ENCODE measurements around the gene KCNQ5.

The KCNQ5 gene

GRCh38 chr6:73062130-73062529 is 440.3 kb downstream of the KCNQ5 start:
- no peak overlapping the region for H3K27ac ChIP-seq (ENCODE audit: low read depth, low read length)
- H3K4me3 ChIP-seq (ENCODE audit: low read depth, low read length): no peak overlapping the region
- no peak overlapping the region for H3K9ac ChIP-seq (ENCODE audit: low read length)
- no peak overlapping the region for H2BK12ac ChIP-seq (ENCODE audit: low read length)
- no peaks in the 10 kb centered on the region for H3K79me1 ChIP-seq (ENCODE audit: low read length)
- no peak for DNase-seq
- H3K23ac ChIP-seq (ENCODE audit: low read length): no peak overlapping the region
- H2AK5ac ChIP-seq (ENCODE audit: low read length): no peak overlapping the region
- no peaks in the 10 kb centered on the region for H3K27me3 ChIP-seq (ENCODE audit: insufficient read depth, low read length)
- no peak overlapping the region for H4K91ac ChIP-seq (ENCODE audit: low read depth, low read length)
- WGBS (ENCODE audit: extremely low coverage, insufficient coverage, insufficient read length): no CpG with 5 or more reads among the region's 4 CpGs
- H3K4me2 ChIP-seq (ENCODE audit: low read length): no peak overlapping the region
- H2AFZ ChIP-seq (ENCODE audit: insufficient read depth, low read length, poor library complexity): no peak overlapping the region
- H3K4ac ChIP-seq (ENCODE audit: low read depth, low read length): no peak overlapping the region
- H3K79me2 ChIP-seq (ENCODE audit: control insufficient read depth, insufficient read depth, low read length, poor library complexity): no peaks in the 10 kb centered on the region
- no peak overlapping the region for H4K12ac ChIP-seq (ENCODE audit: low read depth, low read length)
- no peak overlapping the region for H4K8ac ChIP-seq (ENCODE audit: low read depth, low read length)
- no peak overlapping the region for H2BK5ac ChIP-seq (ENCODE audit: low read depth, low read length, poor library complexity)
- H3K4me1 ChIP-seq (ENCODE audit: control insufficient read depth in 1 of 2, insufficient read depth in 2 of 2, low read length in 2 of 2): no peaks in the 10 kb centered on the region
- no peaks in the 10 kb centered on the region for H3K9me3 ChIP-seq (ENCODE audit: insufficient read depth, low read depth, low read length)
- no peak overlapping the region for H3K14ac ChIP-seq (ENCODE audit: low read length)
- H3K18ac ChIP-seq (ENCODE audit: low read length): no peak overlapping the region
- H3K36me3 ChIP-seq (ENCODE audit: control insufficient read depth in 1 of 2, insufficient read depth in 2 of 2, low read length in 2 of 2): no peaks in the 10 kb centered on the region
- H2BK120ac ChIP-seq (ENCODE audit: insufficient read depth, low read length, poor library complexity): no peak overlapping the region

- no peaks in the 10 kb centered on the region for H3K9me3 ChIP-seq (ENCODE audit: insufficient read depth, low read depth, low read length)
- H4K91ac ChIP-seq (ENCODE audit: low read depth, low read length): no peak overlapping the region
- H2BK12ac ChIP-seq (ENCODE audit: low read length): no peak overlapping the region
- H3K79me1 ChIP-seq (ENCODE audit: low read length): no peaks in the 10 kb centered on the region
- H3K9ac ChIP-seq (ENCODE audit: low read length): no peak overlapping the region
- H3K14ac ChIP-seq (ENCODE audit: low read length): no peak overlapping the region
- DNase-seq: no peak
- no peaks in the 10 kb centered on the region for H3K79me2 ChIP-seq (ENCODE audit: control insufficient read depth, insufficient read depth, low read length, poor library complexity)
- no peak overlapping the region for H4K8ac ChIP-seq (ENCODE audit: low read depth, low read length)
- no peak overlapping the region for H3K4me2 ChIP-seq (ENCODE audit: low read length)
- no peak overlapping the region for H3K18ac ChIP-seq (ENCODE audit: low read length)
- H3K23ac ChIP-seq (ENCODE audit: low read length): no peak overlapping the region
- no peak overlapping the region for H3K4ac ChIP-seq (ENCODE audit: low read depth, low read length)
- H3K27me3 ChIP-seq (ENCODE audit: insufficient read depth, low read length): no peaks in the 10 kb centered on the region
- no peak overlapping the region for H3K4me3 ChIP-seq (ENCODE audit: low read depth, low read length)
- H4K12ac ChIP-seq (ENCODE audit: low read depth, low read length): no peak overlapping the region
- no peak overlapping the region for H2BK5ac ChIP-seq (ENCODE audit: low read depth, low read length, poor library complexity)
- no peak overlapping the region for H2BK120ac ChIP-seq (ENCODE audit: insufficient read depth, low read length, poor library complexity)
- no peaks in the 10 kb centered on the region for H3K36me3 ChIP-seq (ENCODE audit: control insufficient read depth in 1 of 2, insufficient read depth in 2 of 2, low read length in 2 of 2)
- H3K27ac ChIP-seq (ENCODE audit: low read depth, low read length): no peak overlapping the region
- no peak overlapping the region for H2AFZ ChIP-seq (ENCODE audit: insufficient read depth, low read length, poor library complexity)
- no CpG with 5 or more reads among the region's 2 CpGs for WGBS (ENCODE audit: extremely low coverage, insufficient coverage, insufficient read length)
- no peaks in the 10 kb centered on the region for H3K4me1 ChIP-seq (ENCODE audit: control insufficient read depth in 1 of 2, insufficient read depth in 2 of 2, low read length in 2 of 2)
- H2AK5ac ChIP-seq (ENCODE audit: low read length): no peak overlapping the region
Measured at GRCh38 chr6:73062837-73063236, 441.0 kb downstream of the KCNQ5 start.

- no peak overlapping the region for H4K8ac ChIP-seq (ENCODE audit: low read depth, low read length)
- H3K4me3 ChIP-seq (ENCODE audit: low read depth, low read length): no peak overlapping the region
- H3K23ac ChIP-seq (ENCODE audit: low read length): no peak overlapping the region
- no peak overlapping the region for H3K4ac ChIP-seq (ENCODE audit: low read depth, low read length)
- no peaks in the 10 kb centered on the region for H3K4me1 ChIP-seq (ENCODE audit: control insufficient read depth in 1 of 2, insufficient read depth in 2 of 2, low read length in 2 of 2)
- no peak overlapping the region for H2BK120ac ChIP-seq (ENCODE audit: insufficient read depth, low read length, poor library complexity)
- H4K91ac ChIP-seq (ENCODE audit: low read depth, low read length): no peak overlapping the region
- no peak overlapping the region for H3K14ac ChIP-seq (ENCODE audit: low read length)
- no peaks in the 10 kb centered on the region for H3K36me3 ChIP-seq (ENCODE audit: control insufficient read depth in 1 of 2, insufficient read depth in 2 of 2, low read length in 2 of 2)
- no peaks in the 10 kb centered on the region for H3K9me3 ChIP-seq (ENCODE audit: insufficient read depth, low read depth, low read length)
- no peak for DNase-seq
- no peak overlapping the region for H2AK5ac ChIP-seq (ENCODE audit: low read length)
- H3K27ac ChIP-seq (ENCODE audit: low read depth, low read length): no peak overlapping the region
- no peak overlapping the region for H3K4me2 ChIP-seq (ENCODE audit: low read length)
- no peak overlapping the region for H3K9ac ChIP-seq (ENCODE audit: low read length)
- H2BK5ac ChIP-seq (ENCODE audit: low read depth, low read length, poor library complexity): no peak overlapping the region
- H3K27me3 ChIP-seq (ENCODE audit: insufficient read depth, low read length): no peaks in the 10 kb centered on the region
- H2AFZ ChIP-seq (ENCODE audit: insufficient read depth, low read length, poor library complexity): no peak overlapping the region
- no peak overlapping the region for H2BK12ac ChIP-seq (ENCODE audit: low read length)
- no peaks in the 10 kb centered on the region for H3K79me1 ChIP-seq (ENCODE audit: low read length)
- WGBS (ENCODE audit: extremely low coverage, insufficient coverage, insufficient read length): no CpG with 5 or more reads among the region's 1 CpG
- no peaks in the 10 kb centered on the region for H3K79me2 ChIP-seq (ENCODE audit: control insufficient read depth, insufficient read depth, low read length, poor library complexity)
- no peak overlapping the region for H3K18ac ChIP-seq (ENCODE audit: low read length)
- H4K12ac ChIP-seq (ENCODE audit: low read depth, low read length): no peak overlapping the region
Measured at GRCh38 chr6:73064266-73064665, 442.4 kb downstream of the KCNQ5 start.

- H3K23ac ChIP-seq (ENCODE audit: low read length): no peak overlapping the region
- no peak overlapping the region for H3K4ac ChIP-seq (ENCODE audit: low read depth, low read length)
- no peak overlapping the region for H2BK120ac ChIP-seq (ENCODE audit: insufficient read depth, low read length, poor library complexity)
- H3K79me2 ChIP-seq (ENCODE audit: control insufficient read depth, insufficient read depth, low read length, poor library complexity): no peaks in the 10 kb centered on the region
- no peak overlapping the region for H2BK12ac ChIP-seq (ENCODE audit: low read length)
- DNase-seq: no peak
- H2BK5ac ChIP-seq (ENCODE audit: low read depth, low read length, poor library complexity): no peak overlapping the region
- H3K27me3 ChIP-seq (ENCODE audit: insufficient read depth, low read length): no peaks in the 10 kb centered on the region
- H2AFZ ChIP-seq (ENCODE audit: insufficient read depth, low read length, poor library complexity): no peak overlapping the region
- H2AK5ac ChIP-seq (ENCODE audit: low read length): no peak overlapping the region
- no peak overlapping the region for H4K12ac ChIP-seq (ENCODE audit: low read depth, low read length)
- no peaks in the 10 kb centered on the region for H3K79me1 ChIP-seq (ENCODE audit: low read length)
- no peak overlapping the region for H4K8ac ChIP-seq (ENCODE audit: low read depth, low read length)
- H3K4me3 ChIP-seq (ENCODE audit: low read depth, low read length): no peak overlapping the region
- H4K91ac ChIP-seq (ENCODE audit: low read depth, low read length): no peak overlapping the region
- H3K9ac ChIP-seq (ENCODE audit: low read length): no peak overlapping the region
- peaks cover 0 to 1% of the 10 kb centered on the region in 2 experiments for H3K36me3 ChIP-seq (ENCODE audit: control insufficient read depth in 1 of 2, insufficient read depth in 2 of 2, low read length in 2 of 2)
- no peaks in the 10 kb centered on the region for H3K4me1 ChIP-seq (ENCODE audit: control insufficient read depth in 1 of 2, insufficient read depth in 2 of 2, low read length in 2 of 2)
- H3K27ac ChIP-seq (ENCODE audit: low read depth, low read length): no peak overlapping the region
- H3K18ac ChIP-seq (ENCODE audit: low read length): no peak overlapping the region
- H3K14ac ChIP-seq (ENCODE audit: low read length): no peak overlapping the region
- no peaks in the 10 kb centered on the region for H3K9me3 ChIP-seq (ENCODE audit: insufficient read depth, low read depth, low read length)
- WGBS (ENCODE audit: extremely low coverage, insufficient coverage, insufficient read length): no CpG with 5 or more reads among the region's 2 CpGs
- no peak overlapping the region for H3K4me2 ChIP-seq (ENCODE audit: low read length)
Measured at GRCh38 chr6:73073238-73073637, 451.4 kb downstream of the KCNQ5 start.
